ENCODE data around the gene TECTA. TPM values are rescaled to one million over a fixed set of nuclear protein-coding genes. Genes with fewer than 3 reads are reported as not detected.

Gene TECTA
- total and polyA plus RNA-seq, 2 of the 8 experiments (the other 6 are each of a cell fraction or from before 2014, with no cell fraction given) = 0.59 to 1.0 TPM

GRCh38 chr11:121223161-121223560, 122.1 kb downstream of the TECTA start:
- no peaks in the 10 kb centered on the region for H3K23me2 ChIP-seq (ENCODE audit: low read depth, low read length)
- no peak for DNase-seq (ENCODE audit: low read depth in 1 of 2, low spot score in 2 of 2)
- no peak overlapping the region for H3K4ac ChIP-seq (replicated peaks; ENCODE audit: insufficient read length, low read depth, low read length)
- H3K9ac ChIP-seq (replicated peaks in 1 of 4; ENCODE audit: extremely low read depth in 1 of 4, low read depth in 3 of 4, low read length in 3 of 4) = no peak overlapping the region
- H3K79me2 ChIP-seq (ENCODE audit: control insufficient read depth in 1 of 2, insufficient read depth in 2 of 2, low read length in 2 of 2) = no peaks in the 10 kb centered on the region
- no peak overlapping the region for H3K23ac ChIP-seq (ENCODE audit: insufficient read length)
- WGBS, 2 experiments (ENCODE audit: extremely low coverage in 1 of 2, insufficient coverage in 1 of 2, insufficient read length in 1 of 2, insufficient replicate concordance in 2 of 2, low coverage in 1 of 2, low lambda C conversion rate in 2 of 2, missing lambda C conversion rate in 1 of 2) = 85% methylated on average over 4 of the region's 4 CpGs; no CpG with 5 or more reads in 1 of the 2 experiments
- H3K18ac ChIP-seq (ENCODE audit: extremely low read depth, low read length) = no peak overlapping the region
- 0 out of 2 replicates have a peak overlapping the region, but pooled peaks have one; percentile 34 for H2AFZ ChIP-seq (ENCODE audit: low read length)
- no peaks in the 10 kb centered on the region for H3K79me1 ChIP-seq (ENCODE audit: low read depth, low read length)
- H2BK12ac ChIP-seq (ENCODE audit: low read depth, low read length) = 0 out of 2 replicates have a peak overlapping the region, but pooled peaks have one; percentile 9
- ChIA-PET CTCF (ENCODE audit: partially characterized antibody) (interaction anchor here (0.6 to 1.4 kb wide), 2 partner anchors 11 to 567 kb away, joined by 3 to 5 read pairs; no protein-coding TSS in a partner anchor), POLR2A (ENCODE audit: partially characterized antibody) (no interaction called here)
- no peak overlapping the region for H4K5ac ChIP-seq (ENCODE audit: insufficient read length, low read depth, low read length)
- H4K8ac ChIP-seq (ENCODE audit: extremely low read depth, insufficient read depth, low read length) = no peak overlapping the region
- no peak overlapping the region for H2AK5ac ChIP-seq (ENCODE audit: low read depth, low read length)
- H3K27ac ChIP-seq (ENCODE audit: low read depth, low read length) = no peak overlapping the region
- no peaks in the 10 kb centered on the region for H3K4me1 ChIP-seq (replicated peaks in 1 of 4; ENCODE audit: control insufficient read depth in 3 of 4, insufficient read depth in 4 of 4, low read length in 3 of 4)
- H2BK15ac ChIP-seq (ENCODE audit: low read length) = no peak overlapping the region
- H2BK120ac ChIP-seq (replicated peaks; ENCODE audit: low read depth, low read length) = no peak overlapping the region
- no peak overlapping the region for H4K91ac ChIP-seq (replicated peaks; ENCODE audit: insufficient read length, low read length)
- FAIRE-seq = no peak
- no peak overlapping the region for H2BK5ac ChIP-seq (ENCODE audit: low read depth, low read length)
- no peak overlapping the region for H3K56ac ChIP-seq (replicated peaks; ENCODE audit: insufficient read length, low read depth, low read length)
- no peaks in the 10 kb centered on the region for H3K36me3 ChIP-seq (ENCODE audit: control insufficient read depth in 2 of 4, insufficient read depth in 4 of 4, low read length in 3 of 4)
- no peak overlapping the region for H3K4me3 ChIP-seq (ENCODE audit: extremely low read depth in 1 of 4, insufficient read depth in 2 of 4, low read depth in 3 of 4, low read length in 4 of 4)
- H3K14ac ChIP-seq (ENCODE audit: insufficient read length) = no peak overlapping the region
- no peaks in the 10 kb centered on the region for H3K27me3 ChIP-seq (replicated peaks in 1 of 4; ENCODE audit: control insufficient read depth in 3 of 4, extremely low read depth in 1 of 4, insufficient read depth in 3 of 4, low read length in 3 of 4)
- H3K9me3 ChIP-seq (ENCODE audit: insufficient read depth in 2 of 2, low read depth in 1 of 2, low read length in 1 of 2) = peaks cover 13 to 19% of the 10 kb centered on the region in 2 experiments
- no peak overlapping the region for H3K4me2 ChIP-seq (ENCODE audit: insufficient read depth in 1 of 2, low read depth in 2 of 2, low read length in 2 of 2)
- no peak overlapping the region for H2BK20ac ChIP-seq (ENCODE audit: low read length)
- no peaks in the 10 kb centered on the region for H4K20me1 ChIP-seq (replicated peaks in 1 of 2; ENCODE audit: control insufficient read depth in 1 of 2, insufficient read depth in 2 of 2, low read length in 2 of 2)
- no peak for TF ChIP-seq POU5F1 (IDR thresholded peaks at IDR 0.05; ENCODE audit: low read depth, low read length)
- TF ChIP-seq SP4 (IDR thresholded peaks at IDR 0.05; ENCODE audit: low read length) = no peak
- no peak for TF ChIP-seq RNF2 (IDR thresholded peaks at IDR 0.05; ENCODE audit: borderline replicate concordance, low read depth, low read length, missing control alignments, poor library complexity, severe bottlenecking)
- no peak for TF ChIP-seq ASH2L (IDR thresholded peaks at IDR 0.05; ENCODE audit: low read length)
- no peak for TF ChIP-seq TAF7 (optimal IDR thresholded peaks at IDR 0.05; ENCODE audit: borderline replicate concordance, low read depth, low read length)
- no peak for TF ChIP-seq BACH1 (IDR thresholded peaks at IDR 0.05; ENCODE audit: low read length)
- TF ChIP-seq HDAC2 (IDR thresholded peaks at IDR 0.05; ENCODE audit: borderline replicate concordance in 1 of 2, low read depth in 2 of 2, low read length in 2 of 2) = no peak
- no peak for TF ChIP-seq KDM5A (IDR thresholded peaks at IDR 0.05; ENCODE audit: low read length)
- no peak for TF ChIP-seq RBBP5 (IDR thresholded peaks at IDR 0.05; ENCODE audit: borderline replicate concordance, low read depth, low read length)
- TF ChIP-seq KDM4A (IDR thresholded peaks at IDR 0.05; ENCODE audit: low read depth, low read length, severe bottlenecking) = no peak
- no peak for TF ChIP-seq RXRA (IDR thresholded peaks at IDR 0.05; ENCODE audit: insufficient read depth, low read depth, low read length)
- TF ChIP-seq NRF1 (IDR thresholded peaks at IDR 0.05; ENCODE audit: low read depth, low read length) = no peak
- no peak for TF ChIP-seq MAX (IDR thresholded peaks at IDR 0.05)
- no peak for TF ChIP-seq CBX8 (IDR thresholded peaks at IDR 0.05; ENCODE audit: borderline replicate concordance, low read depth, low read length)

Data from H1 (cell line).